ENCODE results near the gene LIMS1.

The LIMS1 gene

DNA sequence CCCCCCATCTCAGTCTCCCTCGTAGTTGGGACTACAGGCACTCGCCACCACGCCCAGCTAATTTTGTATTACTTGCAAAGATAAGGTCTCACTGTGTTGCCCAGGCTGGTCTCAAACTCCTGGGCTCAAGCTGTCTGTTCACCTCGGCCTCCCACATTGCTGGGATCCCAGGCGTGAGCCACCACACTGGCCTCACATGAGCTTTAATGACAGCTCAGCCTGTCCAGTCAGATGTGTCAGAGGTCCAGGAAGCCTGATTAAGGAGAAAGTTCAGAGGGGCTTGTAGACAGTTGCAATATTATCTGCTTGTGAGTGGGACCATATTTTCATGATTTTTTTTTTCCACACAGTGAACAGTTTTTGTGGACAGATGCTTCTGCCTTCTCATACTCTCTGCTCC, 82.0 kb downstream of the LIMS1 start:
- FAIRE-seq = no peak

DNA sequence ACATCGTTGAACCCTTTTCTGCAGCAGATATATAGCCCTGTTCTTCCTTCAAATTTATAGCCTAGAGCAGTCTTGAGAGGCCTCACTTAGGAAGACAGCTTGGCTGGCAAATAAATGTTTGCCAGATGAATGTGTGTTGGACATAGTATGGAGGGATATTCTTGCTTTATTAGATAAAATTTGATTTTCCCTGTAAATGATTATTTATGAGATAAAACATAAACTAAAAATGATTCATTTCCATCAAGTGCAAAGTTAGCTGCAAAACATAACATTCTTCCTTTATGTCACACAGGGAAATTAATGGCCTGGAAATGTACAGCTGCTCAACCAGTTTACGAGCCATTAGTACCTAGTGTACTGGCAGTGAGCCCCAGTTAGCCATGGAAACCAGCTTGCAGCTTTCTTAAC, 82.5 kb downstream of the LIMS1 start:
- FAIRE-seq = no peak

- FAIRE-seq = no peak
These were observed 83.3 kb downstream of the LIMS1 start for GRCh38 chr2:108617617-108618016.

DNA sequence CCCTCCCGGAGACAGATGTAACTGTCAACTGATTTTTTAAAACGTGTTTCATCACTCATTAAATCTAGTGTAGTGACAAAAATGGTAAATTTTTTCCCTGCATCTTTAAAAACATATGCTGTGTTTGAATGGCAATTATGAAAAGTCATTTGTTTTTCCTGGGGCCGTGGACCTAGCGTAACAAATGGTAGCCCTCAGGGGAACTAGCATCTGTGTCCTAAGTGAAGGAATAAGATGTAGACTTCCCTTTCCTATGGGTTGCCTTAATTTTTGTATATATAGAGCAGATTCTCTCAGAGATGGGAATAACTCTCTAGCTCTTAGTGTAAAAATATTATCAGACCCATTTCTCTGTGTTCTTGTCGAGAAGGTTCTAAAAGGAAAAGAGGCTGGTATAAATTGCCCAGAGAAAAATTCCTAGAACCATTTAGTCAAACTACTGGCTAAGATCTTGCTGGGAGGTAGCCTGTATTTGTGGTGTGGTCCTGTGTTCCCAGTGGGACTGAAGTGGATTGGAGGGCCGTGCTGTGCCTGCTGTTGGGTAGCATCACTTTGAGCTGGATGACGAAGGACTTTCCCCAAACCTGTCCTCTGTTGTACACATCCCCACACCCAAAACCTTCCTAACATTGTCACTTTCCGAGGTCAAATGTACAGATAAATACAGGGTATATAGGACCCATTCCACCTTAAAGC, 85.8 kb downstream of the LIMS1 start:
- FAIRE-seq = no peak

- no peak for FAIRE-seq
These were observed 86.4 kb downstream of the LIMS1 start for GRCh38 chr2:108620656-108621055.

- no peak for FAIRE-seq
These were observed 86.9 kb downstream of the LIMS1 start for GRCh38 chr2:108621087-108621559.

- no peak for FAIRE-seq
These were observed 87.7 kb downstream of the LIMS1 start for GRCh38 chr2:108621687-108622681.

DNA sequence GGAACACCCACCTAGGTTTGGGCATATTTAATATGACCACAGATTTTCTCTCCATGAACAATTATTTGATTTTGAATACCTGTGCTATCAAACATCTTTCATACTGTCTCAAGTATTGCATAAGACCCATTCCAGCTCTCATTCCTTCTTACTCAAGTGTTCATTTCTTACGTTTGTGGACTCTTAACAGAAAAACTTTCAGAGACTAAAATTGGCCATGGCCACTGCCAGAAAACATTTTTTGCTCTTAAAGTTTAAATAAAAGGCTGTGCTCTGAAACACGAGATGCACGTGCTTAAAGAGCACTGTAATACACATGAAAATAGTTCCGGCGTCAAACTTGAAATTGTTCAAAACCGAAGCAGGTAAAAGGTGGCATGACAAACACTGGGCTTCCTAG, 89.3 kb downstream of the LIMS1 start:
- FAIRE-seq = no peak

DNA sequence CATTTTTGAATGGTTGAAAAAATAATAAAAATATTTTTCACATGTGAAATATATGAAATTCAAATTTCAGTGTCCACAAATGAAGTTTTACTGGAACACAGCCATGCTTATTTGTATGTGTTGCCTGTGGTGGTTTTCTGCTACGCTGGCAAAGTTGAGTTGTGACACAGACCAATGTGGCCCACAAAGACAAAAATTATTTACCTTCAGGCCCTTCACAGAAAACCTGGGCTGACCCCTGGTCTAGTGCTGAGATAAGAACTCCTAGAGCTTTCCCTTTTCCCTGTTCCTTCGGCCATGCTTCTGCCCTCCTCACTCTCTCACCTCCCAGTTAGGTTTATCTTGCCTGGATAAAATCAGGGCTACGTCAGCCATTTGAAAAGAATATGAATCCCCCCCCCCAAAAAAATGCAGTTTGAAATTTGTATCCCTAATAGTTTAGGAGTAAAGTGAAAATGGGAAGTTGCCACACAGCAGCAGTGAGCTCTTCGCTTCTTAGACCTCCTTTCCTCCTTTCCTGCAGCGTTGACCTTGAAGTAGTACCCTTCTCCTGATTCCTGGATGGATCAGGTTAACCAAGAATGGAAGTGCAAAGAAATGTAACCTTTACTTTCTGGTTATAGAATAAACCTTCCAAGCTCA, 91.0 kb downstream of the LIMS1 start:
- FAIRE-seq = no peak

- FAIRE-seq = no peak
These were observed 91.5 kb downstream of the LIMS1 start for GRCh38 chr2:108625828-108626195.

GRCh38 chr2:108626995-108627394, 92.7 kb downstream of the LIMS1 start:
- no peak for FAIRE-seq

GRCh38 chr2:108627911-108628567, 93.8 kb downstream of the LIMS1 start:
- no peak for FAIRE-seq

- no peak for FAIRE-seq
These were observed 94.7 kb downstream of the LIMS1 start for GRCh38 chr2:108628936-108629335.

DNA sequence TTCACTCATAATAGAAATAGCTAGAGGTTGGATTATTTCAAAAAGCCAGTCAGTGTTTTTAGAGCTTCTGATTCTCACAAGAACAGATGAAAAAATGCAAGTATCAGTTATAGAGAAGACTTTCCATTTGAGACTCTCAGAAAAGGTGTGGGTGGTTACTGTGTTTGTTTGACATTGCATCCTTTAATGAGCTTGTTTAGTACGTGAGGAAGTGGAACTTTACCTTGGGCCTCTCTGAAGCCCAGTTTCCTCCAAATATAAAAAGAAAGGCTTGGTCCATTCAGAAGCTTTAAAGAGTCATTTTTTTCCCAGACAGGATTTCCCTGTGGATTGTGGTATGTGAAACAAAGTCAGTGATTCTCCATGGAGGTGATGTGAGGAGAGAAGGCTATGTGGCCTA, 95.1 kb downstream of the LIMS1 start:
- FAIRE-seq = no peak

- no peak for FAIRE-seq
These were observed 96.5 kb downstream of the LIMS1 start for GRCh38 chr2:108630567-108631405.

- FAIRE-seq = no peak
These were observed 98.3 kb downstream of the LIMS1 start for GRCh38 chr2:108632332-108633160.

DNA sequence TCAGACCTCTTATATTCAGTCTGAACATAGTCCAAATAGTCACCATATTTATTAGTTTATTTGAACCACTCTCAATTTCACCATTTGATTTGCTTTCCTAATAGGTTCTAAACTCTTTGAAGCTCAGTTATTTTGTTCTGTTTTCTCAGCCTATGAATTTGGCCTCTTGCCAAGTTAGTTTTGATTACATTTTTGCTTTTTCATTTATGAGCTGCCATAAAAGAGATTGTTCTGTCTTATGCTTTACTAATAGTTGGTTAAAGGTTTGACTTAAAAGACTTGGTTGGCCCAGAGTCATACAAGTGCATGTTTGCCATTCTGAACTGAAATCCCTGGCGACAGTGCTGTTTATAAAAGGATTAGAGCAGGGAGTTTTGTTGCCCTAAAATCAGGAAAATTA, 99.1 kb downstream of the LIMS1 start:
- FAIRE-seq = no peak

DNA sequence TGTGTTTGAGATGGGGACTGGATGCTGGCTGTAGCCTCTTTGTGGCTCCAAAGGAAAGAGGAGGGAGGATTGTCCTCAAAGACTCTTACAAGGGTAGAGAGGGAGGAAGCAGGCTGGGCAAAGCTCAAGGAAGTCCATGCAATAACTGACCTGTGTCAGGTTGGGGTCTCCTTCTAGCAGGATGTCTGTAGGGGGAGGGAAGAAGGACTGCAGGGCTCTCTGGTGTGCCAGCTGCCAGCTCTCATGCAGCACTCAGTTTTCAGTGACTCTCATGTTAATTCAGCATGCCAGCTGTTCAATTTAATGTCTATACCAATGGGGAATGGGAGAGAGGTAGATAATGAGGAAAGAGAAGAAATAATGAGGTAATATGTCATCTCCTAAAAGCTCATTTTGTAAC, 99.7 kb downstream of the LIMS1 start:
- no peak for FAIRE-seq

- FAIRE-seq = no peak
These were observed 100.4 kb downstream of the LIMS1 start for GRCh38 chr2:108634576-108635160.

- no peak for FAIRE-seq
These were observed 101.5 kb downstream of the LIMS1 start for GRCh38 chr2:108635630-108636354.
